H1 (cell line): ENCODE measurements around the gene MCEE.

Experiments
- BACH1 ChIP-seq: IDR thresholded peaks from 2 replicates; pipeline ENCODE4 v1.6.1; 2012; ENCODE audit warnings: low read length, improper control_type of control experiment
- CBX8 ChIP-seq: fragments of 300-800, 300-1000 bp; sonication (generic); IDR thresholded peaks from 2 replicates; pipeline ENCODE4 v1.7.1; 2016; ENCODE audit warnings: low read depth, low read length, borderline replicate concordance
- POLR2A ChIP-seq, 2 experiments: IDR thresholded peaks; 1 replicate in 1 of 2; 2 replicates in 1 of 2; pipeline ENCODE4 v1.6.1; 2011; ENCODE audit warnings: low read depth in 2 of 2, low read length in 2 of 2, mild to moderate bottlenecking in 2 of 2; ENCODE audit errors: control extremely low read depth in 1 of 2
- RAD21 ChIP-seq, 2 experiments: IDR thresholded peaks in 1 of 2; conservative IDR thresholded peaks in 1 of 2; 2 replicates each; pipeline ENCODE4 v1.6.1; 2011; ENCODE audit warnings: low read depth in 2 of 2, low read length in 2 of 2, improper control_type of control experiment in 1 of 2, inconsistent platforms in 1 of 2, mild to moderate bottlenecking in 1 of 2, moderate library complexity in 1 of 2
- ZNF274 ChIP-seq: IDR thresholded peaks from 2 replicates; pipeline ENCODE4 v1.7.0; 2012; ENCODE audit warnings: low read length, borderline replicate concordance; ENCODE audit errors: extremely low read depth
- TF ChIP-seq, protein P1 (sequence below), 3 experiments: IDR thresholded peaks; 1 replicate in 2 of 3; 2 replicates in 1 of 3; pipeline versions ENCODE4 v1.5.1 to v1.6.1; 2011; ENCODE audit warnings: low read length in 3 of 3, mild to moderate bottlenecking in 3 of 3, inconsistent platforms in 2 of 3, low read depth in 1 of 3, moderate library complexity in 1 of 3; ENCODE audit not compliant: insufficient read depth in 1 of 3; ENCODE audit errors: control extremely low read depth in 1 of 3

DNA sequence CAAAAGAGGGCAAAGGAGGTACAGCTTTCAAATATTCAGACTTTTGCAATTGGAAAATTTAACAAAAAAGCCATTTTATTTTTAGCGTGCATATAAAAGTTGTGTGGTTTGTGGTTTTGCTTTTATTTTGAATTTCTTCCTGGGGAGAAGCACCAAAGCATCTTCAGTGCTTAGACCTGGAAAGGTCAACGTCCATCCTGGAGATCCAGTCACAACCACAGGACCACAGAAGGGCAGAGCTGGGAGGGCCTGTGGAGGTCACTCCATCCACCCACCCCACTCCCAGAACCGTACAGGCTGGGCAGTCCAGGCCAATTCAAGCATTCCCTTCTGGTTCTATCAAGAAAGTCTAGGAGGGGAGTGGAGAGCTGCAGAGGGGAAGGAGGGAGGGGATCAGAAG lies 44.2 kb upstream of the MCEE start:
- TF ChIP-seq POLR2A (IDR thresholded peaks at IDR 0.05; ENCODE audit: control extremely low read depth in 1 of 2, low read depth in 2 of 2, low read length in 2 of 2) (no peak), BACH1 (no peak), ZNF274 (no peak), CBX8 (no peak), RAD21 (IDR thresholded peaks at IDR 0.05 in 1 of 2, conservative IDR thresholded peaks at IDR 0.05 in 1 of 2; ENCODE audit: low read depth in 2 of 2, low read length in 2 of 2) (no peak)
- TF ChIP-seq, protein P1, sequence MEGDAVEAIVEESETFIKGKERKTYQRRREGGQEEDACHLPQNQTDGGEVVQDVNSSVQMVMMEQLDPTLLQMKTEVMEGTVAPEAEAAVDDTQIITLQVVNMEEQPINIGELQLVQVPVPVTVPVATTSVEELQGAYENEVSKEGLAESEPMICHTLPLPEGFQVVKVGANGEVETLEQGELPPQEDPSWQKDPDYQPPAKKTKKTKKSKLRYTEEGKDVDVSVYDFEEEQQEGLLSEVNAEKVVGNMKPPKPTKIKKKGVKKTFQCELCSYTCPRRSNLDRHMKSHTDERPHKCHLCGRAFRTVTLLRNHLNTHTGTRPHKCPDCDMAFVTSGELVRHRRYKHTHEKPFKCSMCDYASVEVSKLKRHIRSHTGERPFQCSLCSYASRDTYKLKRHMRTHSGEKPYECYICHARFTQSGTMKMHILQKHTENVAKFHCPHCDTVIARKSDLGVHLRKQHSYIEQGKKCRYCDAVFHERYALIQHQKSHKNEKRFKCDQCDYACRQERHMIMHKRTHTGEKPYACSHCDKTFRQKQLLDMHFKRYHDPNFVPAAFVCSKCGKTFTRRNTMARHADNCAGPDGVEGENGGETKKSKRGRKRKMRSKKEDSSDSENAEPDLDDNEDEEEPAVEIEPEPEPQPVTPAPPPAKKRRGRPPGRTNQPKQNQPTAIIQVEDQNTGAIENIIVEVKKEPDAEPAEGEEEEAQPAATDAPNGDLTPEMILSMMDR (IDR thresholded peaks at IDR 0.05; ENCODE audit: control extremely low read depth in 1 of 3, insufficient read depth in 1 of 3, low read depth in 1 of 3, low read length in 3 of 3) = no peak
